BLaER1 treated with 17β-estradiol and CSF1 and Interleukin-3, amounts not matched to agents 10 nM and 100 nM (cell line): ENCODE results near the gene COA7.

Experiments used
- H3K27ac ChIP-seq, 11 experiments: shearing (Covaris generic); formaldehyde crosslinking; 2 replicates each; pipeline ENCODE4 v1.8.1; 2022
- H3K27me3 ChIP-seq, 11 experiments: shearing (Covaris generic); formaldehyde crosslinking; 2 replicates each; pipeline ENCODE4 v1.8.1; 2022
- H3K36me3 ChIP-seq, 11 experiments: shearing (Covaris generic); formaldehyde crosslinking; 2 replicates each; pipeline ENCODE4 v1.8.1; 2022
- H3K4me1 ChIP-seq, 10 experiments: shearing (Covaris generic); formaldehyde crosslinking; 2 replicates each; pipeline ENCODE4 v1.8.1; 2022
- H3K4me2 ChIP-seq, 11 experiments: shearing (Covaris generic); formaldehyde crosslinking; 2 replicates each; pipeline ENCODE4 v1.8.1; 2022
- H3K4me3 ChIP-seq, 10 experiments: shearing (Covaris generic); formaldehyde crosslinking; 2 replicates each; pipeline ENCODE4 v1.8.1; 2022
- H3K9ac ChIP-seq, 11 experiments: shearing (Covaris generic); formaldehyde crosslinking; 2 replicates each; pipeline ENCODE4 v1.8.1; 2022
- H3K9me3 ChIP-seq, 11 experiments: shearing (Covaris generic); formaldehyde crosslinking; replicated peaks in 1 of 11; 2 replicates each; pipeline ENCODE4 v1.8.1; 2022
- H4K20me1 ChIP-seq, 11 experiments: shearing (Covaris generic); formaldehyde crosslinking; 2 replicates each; pipeline ENCODE4 v1.8.1; 2022
- Cebpa-rat ChIP-seq, 11 experiments: shearing (Covaris generic); IDR thresholded peaks; 2 replicates each; pipeline ENCODE4 v1.8.1; 2022

COA7 gene

GRCh38 chr1:52679498-52679897 is 18.6 kb downstream of the COA7 start:
- Histone ChIP-seq H3K4me2 (peak overlapping the region in 10 of 11 experiments; percentile 19 to 79 (median 54); a peak in 13 of 22 replicates), H3K27me3 (no peaks in the 10 kb centered on the region), H3K36me3 (peaks cover 0 to 40% (median 20%) of the 10 kb centered on the region in 11 experiments; a peak in 15 of 22 replicates), H3K4me3 (no peak overlapping the region), H3K9me3 (peaks cover 0 to 10% (median 0%) of the 10 kb centered on the region in 11 experiments; a peak in 6 of 22 replicates), H3K9ac (peak overlapping the region in 3 of 11 experiments; percentile 16 to 43 (median 18); a peak in 3 of 22 replicates), H3K4me1 (peaks cover 33 to 66% (median 55%) of the 10 kb centered on the region in 10 experiments), H3K27ac (peak overlapping the region in 3 of 11 experiments; percentile 14 to 90 (median 16); a peak in 3 of 22 replicates), H4K20me1 (no peaks in the 10 kb centered on the region)
- no peak for TF ChIP-seq Cebpa-rat (IDR thresholded peaks at IDR 0.05)

- peak overlapping the region in 5 of 11 experiments; percentile 14 to 43 (median 18); a peak in 5 of 22 replicates for H3K9ac ChIP-seq
These were observed 19.1 kb downstream of the COA7 start for GRCh38 chr1:52679048-52679447.

GRCh38 chr1:52677076-52677806 is 20.9 kb downstream of the COA7 start:
- Histone ChIP-seq H3K27ac (peak overlapping the region in 5 of 11 experiments; percentile 46 to 90 (median 76); a peak in 9 of 22 replicates), H3K4me2 (peak overlapping the region in 10 of 11 experiments; percentile 36 to 80 (median 60); a peak in 15 of 22 replicates), H4K20me1 (no peaks in the 10 kb centered on the region), H3K9me3 (no peaks in the 10 kb centered on the region), H3K4me3 (no peak overlapping the region), H3K27me3 (no peaks in the 10 kb centered on the region), H3K9ac (peak overlapping the region in 2 of 11 experiments; percentile 25 to 77; a peak in 2 of 22 replicates), H3K4me1 (peaks cover 40 to 87% (median 77%) of the 10 kb centered on the region in 10 experiments), H3K36me3 (peaks cover 0 to 23% (median 4%) of the 10 kb centered on the region in 11 experiments; a peak in 6 of 22 replicates)
- TF ChIP-seq Cebpa-rat (IDR thresholded peaks at IDR 0.05): no peak

More at GRCh38 chr1:52679048-52679447, 19.1 kb downstream of the COA7 start:
- Histone ChIP-seq H3K4me1 (peaks cover 37 to 70% (median 60%) of the 10 kb centered on the region in 10 experiments), H3K36me3 (peaks cover 0 to 36% (median 15%) of the 10 kb centered on the region in 11 experiments; a peak in 14 of 22 replicates), H3K27me3 (no peaks in the 10 kb centered on the region), H4K20me1 (no peaks in the 10 kb centered on the region), H3K4me2 (peak overlapping the region; percentile 18 to 79 (median 51); a peak in 16 of 22 replicates), H3K9me3 (peaks cover 0 to 10% (median 0%) of the 10 kb centered on the region in 11 experiments; a peak in 6 of 22 replicates), H3K27ac (peak overlapping the region in 4 of 11 experiments; percentile 14 to 90 (median 26); a peak in 4 of 22 replicates), H3K4me3 (no peak overlapping the region)
- no peak for TF ChIP-seq Cebpa-rat (IDR thresholded peaks at IDR 0.05)

GRCh38 chr1:52676249-52676903 is 21.8 kb downstream of the COA7 start:
- H3K9me3 ChIP-seq: 0 out of 22 replicates have a peak, but pooled peaks cover 0 to under 1% (median 0%) of the 10 kb centered on the region in 11 experiments
- H3K4me2 ChIP-seq: peak overlapping the region; percentile 18 to 81 (median 63); a peak in 21 of 22 replicates
- H4K20me1 ChIP-seq: no peaks in the 10 kb centered on the region
- H3K4me3 ChIP-seq: no peak overlapping the region
- peaks cover 0 to 25% (median 4%) of the 10 kb centered on the region in 11 experiments; a peak in 7 of 22 replicates for H3K36me3 ChIP-seq
- peaks cover 40 to 93% (median 77%) of the 10 kb centered on the region in 10 experiments for H3K4me1 ChIP-seq
- H3K9ac ChIP-seq: peak overlapping the region in 3 of 11 experiments; percentile 11 to 77 (median 73); a peak in 4 of 22 replicates
- H3K27me3 ChIP-seq: no peaks in the 10 kb centered on the region
- H3K27ac ChIP-seq: peak overlapping the region; percentile 12 to 90 (median 64); a peak in 19 of 22 replicates
- TF ChIP-seq Cebpa-rat (IDR thresholded peaks at IDR 0.05): no peak

- Histone ChIP-seq H3K4me3 (peak overlapping the region in 2 of 10 experiments; percentile 8 to 21; a peak in 1 of 20 replicates), H3K36me3 (peaks cover 0 to 35% (median 8%) of the 10 kb centered on the region in 11 experiments; a peak in 9 of 22 replicates), H3K4me2 (peak overlapping the region; percentile 22 to 81 (median 77); a peak in 21 of 22 replicates), H3K9me3 (peaks cover 0 to 3% (median 0%) of the 10 kb centered on the region in 11 experiments; a peak in 1 of 22 replicates), H3K9ac (peak overlapping the region in 7 of 11 experiments; percentile 12 to 77 (median 42); a peak in 11 of 22 replicates), H3K27ac (peak overlapping the region in 9 of 11 experiments; percentile 4 to 90 (median 66); a peak in 17 of 22 replicates), H3K27me3 (no peaks in the 10 kb centered on the region), H3K4me1 (peaks cover 40 to 96% (median 79%) of the 10 kb centered on the region in 10 experiments), H4K20me1 (no peaks in the 10 kb centered on the region)
- no peak for TF ChIP-seq Cebpa-rat (IDR thresholded peaks at IDR 0.05)
These were observed 23.4 kb downstream of the COA7 start for GRCh38 chr1:52674497-52675384.

- TF ChIP-seq Cebpa-rat (IDR thresholded peaks at IDR 0.05): no peak
- peaks cover 0 to 3% (median 0%) of the 10 kb centered on the region in 11 experiments; a peak in 1 of 22 replicates for H3K9me3 ChIP-seq
- no peaks in the 10 kb centered on the region for H3K27me3 ChIP-seq
- H3K36me3 ChIP-seq: peaks cover 0 to 45% (median 20%) of the 10 kb centered on the region in 11 experiments; a peak in 16 of 22 replicates
- H3K4me1 ChIP-seq: peaks cover 30 to 89% (median 68%) of the 10 kb centered on the region in 10 experiments
- no peak overlapping the region for H3K4me3 ChIP-seq
- no peaks in the 10 kb centered on the region for H4K20me1 ChIP-seq
- peak overlapping the region in 7 of 11 experiments; percentile 58 to 90 (median 75); a peak in 11 of 22 replicates for H3K27ac ChIP-seq
- peak overlapping the region in 8 of 11 experiments; percentile 69 to 81 (median 78); a peak in 14 of 22 replicates for H3K4me2 ChIP-seq
- H3K9ac ChIP-seq: peak overlapping the region in 3 of 11 experiments; percentile 21 to 77 (median 44); a peak in 4 of 22 replicates
These were observed 24.6 kb downstream of the COA7 start for GRCh38 chr1:52673513-52673912.

- no peaks in the 10 kb centered on the region for H3K27me3 ChIP-seq
- peak overlapping the region in 6 of 11 experiments; percentile 4 to 58 (median 33); a peak in 8 of 22 replicates for H3K9ac ChIP-seq
- H4K20me1 ChIP-seq: no peaks in the 10 kb centered on the region
- peaks cover 0 to 51% (median 25%) of the 10 kb centered on the region in 11 experiments; a peak in 16 of 22 replicates for H3K36me3 ChIP-seq
- H3K4me1 ChIP-seq: peaks cover 25 to 83% (median 63%) of the 10 kb centered on the region in 10 experiments
- peak overlapping the region in 8 of 11 experiments; percentile 28 to 90 (median 61); a peak in 15 of 22 replicates for H3K27ac ChIP-seq
- no peak overlapping the region for H3K4me3 ChIP-seq
- H3K4me2 ChIP-seq: peak overlapping the region in 7 of 11 experiments; percentile 17 to 81 (median 77); a peak in 13 of 22 replicates
- H3K9me3 ChIP-seq: peaks cover 0 to 3% (median 0%) of the 10 kb centered on the region in 11 experiments; a peak in 1 of 22 replicates
- no peak for TF ChIP-seq Cebpa-rat (IDR thresholded peaks at IDR 0.05)
These were observed 25.2 kb downstream of the COA7 start for GRCh38 chr1:52672946-52673345.
